B cell (primary cell): Measurements from ENCODE around the gene EFNA3. TPM values are rescaled to one million over a fixed set of nuclear protein-coding genes. Genes with fewer than 3 reads are reported as not detected.

Source experiments
- ATAC-seq: fragments of 200-7000 bp; cut with Tn5 transposase; one replicate; pipeline ENCODE4 v1.10.0; 2021; ENCODE audit warnings: low read depth, mild to moderate bottlenecking, moderate number of reproducible peaks, moderate library complexity
- CTCF ChIA-PET: fragments of 350-600 bp; sonication (Branson Sonifier 250); formaldehyde crosslinking; loops from one replicate; lab custom pipeline; 2021; ENCODE audit warnings: antibody characterized with exemption, inconsistent platforms; lab: Charles Lee
- POLR2A ChIA-PET: fragments of 350-600 bp; sonication (Branson Sonifier 250); formaldehyde crosslinking; loops from one replicate; lab custom pipeline; 2021; ENCODE audit warnings: antibody characterized with exemption; lab: Charles Lee
- DNase-seq: peaks from one replicate; pipeline ENCODE4 v3.0.0; 2013
- H2AFZ ChIP-seq: 2 replicates; pipeline ENCODE4 v1.6.1; 2012; ENCODE audit warnings: mild to moderate bottlenecking, low read depth, low read length; ENCODE audit not compliant: insufficient read depth, poor library complexity, severe bottlenecking
- H3K27ac ChIP-seq, 2 donors: 1 replicate in 1 of 2; 2 replicates in 1 of 2; pipeline ENCODE4 v1.5.1; 2012 to 2013; ENCODE audit warnings: low read length in 2 of 2, mild to moderate bottlenecking in 2 of 2, moderate library complexity in 1 of 2
- H3K27me3 ChIP-seq, 4 experiments: fragments of 200-600 bp in 1 of 4; sonication (generic) in 1 of 4; replicated peaks in 1 of 4; 1 replicate in 2 of 4; 2 replicates in 2 of 4; pipeline versions ENCODE4 v1.6.1 to v1.7.0; 2013 to 2016; ENCODE audit warnings: low read length in 3 of 4, mild to moderate bottlenecking in 2 of 4, mixed read lengths in 1 of 4, moderate library complexity in 1 of 4; ENCODE audit not compliant: insufficient read depth in 4 of 4, control insufficient read depth in 3 of 4; ENCODE audit errors: control extremely low read depth in 1 of 4
- H3K36me3 ChIP-seq, 2 experiments: replicated peaks in 1 of 2; 1 replicate in 1 of 2; 2 replicates in 1 of 2; pipeline versions ENCODE4 v1.6.1 to v1.7.1; 2013; ENCODE audit warnings: low read length in 1 of 2; ENCODE audit not compliant: insufficient read depth in 2 of 2, control insufficient read depth in 1 of 2; ENCODE audit errors: control extremely low read depth in 1 of 2, extremely low read depth in 1 of 2
- H3K4me1 ChIP-seq, 2 donors: fragments of 200-600 bp in 1 of 2; sonication (generic) in 1 of 2; 1 replicate in 1 of 2; 2 replicates in 1 of 2; pipeline versions ENCODE4 v1.5.1 to v1.6.1; 2013 to 2017; ENCODE audit warnings: low read length in 2 of 2; ENCODE audit not compliant: control insufficient read depth in 2 of 2, insufficient read depth in 2 of 2
- H3K4me2 ChIP-seq: replicated peaks from 2 replicates; pipeline ENCODE3; 2012; ENCODE audit warnings: mild to moderate bottlenecking, low read depth, low read length; ENCODE audit not compliant: poor library complexity, severe bottlenecking
- H3K4me3 ChIP-seq, 5 experiments: fragments of 200-600 bp in 1 of 5; sonication (generic) in 1 of 5; 1 replicate in 3 of 5; 2 replicates in 2 of 5; pipeline versions ENCODE4 v1.5.1 to v1.7.0; 2011 to 2016; ENCODE audit warnings: low read length in 4 of 5, mild to moderate bottlenecking in 4 of 5, low read depth in 2 of 5, control low read depth in 1 of 5, moderate library complexity in 1 of 5; ENCODE audit not compliant: insufficient read depth in 1 of 5; ENCODE audit errors: control extremely low read depth in 1 of 5, extremely low read depth in 1 of 5
- H3K79me2 ChIP-seq: fragments of 200-600 bp; sonication (generic); one replicate; pipeline ENCODE4 v1.6.0; 2016; ENCODE audit warnings: low read length; ENCODE audit not compliant: control insufficient read depth, insufficient read depth
- H3K9ac ChIP-seq: fragments of 200-600 bp; sonication (generic); 2 replicates; pipeline ENCODE4 v1.6.1; 2017; ENCODE audit warnings: mild to moderate bottlenecking, low read length, moderate library complexity
- H3K9me3 ChIP-seq, 3 donors: one replicate each; pipeline versions ENCODE4 v1.6.1 to v1.7.1; 2013; ENCODE audit warnings: low read length in 2 of 3; ENCODE audit not compliant: control insufficient read depth in 2 of 3, insufficient read depth in 1 of 3; ENCODE audit errors: control extremely low read depth in 1 of 3
- H4K20me1 ChIP-seq: 2 replicates; pipeline ENCODE4 v1.6.0; 2012; ENCODE audit warnings: mild to moderate bottlenecking, low read length; ENCODE audit not compliant: insufficient read depth, control insufficient read depth, poor library complexity, severe bottlenecking
- H3K27ac Mint-ChIP-seq: one replicate; pipeline ENCODE4 v1.8.0; 2021; ENCODE audit warnings: mixed read lengths
- H3K27me3 Mint-ChIP-seq: one replicate; pipeline ENCODE4 v1.8.0; 2021; ENCODE audit warnings: mixed read lengths
- H3K4me1 Mint-ChIP-seq: one replicate; pipeline ENCODE4 v1.8.0; 2021; ENCODE audit warnings: mixed read lengths
- H3K4me3 Mint-ChIP-seq: one replicate; pipeline ENCODE4 v1.8.0; 2021; ENCODE audit warnings: mixed read lengths
- H3K9me3 Mint-ChIP-seq: one replicate; pipeline ENCODE4 v1.8.0; 2022; ENCODE audit warnings: mixed read lengths; ENCODE audit not compliant: insufficient read depth
- EZH2 ChIP-seq: IDR thresholded peaks from 2 replicates; pipeline ENCODE4 v1.6.1; 2012; ENCODE audit warnings: borderline replicate concordance, low read depth, mild to moderate bottlenecking, moderate library complexity, low read length; ENCODE audit not compliant: insufficient read depth, poor library complexity, severe bottlenecking
- WGBS: methylation state at CpG from one replicate; pipeline ENCODE4 v1.1.5; 2013; ENCODE audit warnings: missing lambda C conversion rate; ENCODE audit not compliant: insufficient coverage; 5-methylcytosine and 5-hydroxymethylcytosine counted together
- intact Hi-C: fragments of 100-400 bp; cut with micrococcal nuclease; formaldehyde crosslinking; loops from one replicate; pipeline ENCODE4 v1.10.0; 2022
- polyA plus RNA-seq: library from polyadenylated mRNA; depleted of rRNA; stranded (reverse); fragments of >200 nt; gene quantifications from 2 replicates; pipeline ENCODE4 v1.2.3, GENCODE V29; 2012
- total RNA-seq, 2 donors: library from RNA; stranded (reverse); fragments of 120-200 nt in 1 of 2; gene quantifications; 1 replicate in 1 of 2; 2 replicates in 1 of 2; pipeline versions ENCODE4 v1.2.3 to v1.2.4, GENCODE V29; 2013 to 2022
- TF ChIP-seq, protein P1 (sequence below): fragments of 200-600 bp; IDR thresholded peaks from one replicate; pipeline ENCODE4 v1.8.0; 2022; ENCODE audit warnings: antibody characterized with exemption, mild to moderate bottlenecking

Gene EFNA3
- total and polyA plus RNA-seq, 2 donors (not counting 1 experiment from before 2014, with no cell fraction given): 1.6 to 3.2 TPM

DNA sequence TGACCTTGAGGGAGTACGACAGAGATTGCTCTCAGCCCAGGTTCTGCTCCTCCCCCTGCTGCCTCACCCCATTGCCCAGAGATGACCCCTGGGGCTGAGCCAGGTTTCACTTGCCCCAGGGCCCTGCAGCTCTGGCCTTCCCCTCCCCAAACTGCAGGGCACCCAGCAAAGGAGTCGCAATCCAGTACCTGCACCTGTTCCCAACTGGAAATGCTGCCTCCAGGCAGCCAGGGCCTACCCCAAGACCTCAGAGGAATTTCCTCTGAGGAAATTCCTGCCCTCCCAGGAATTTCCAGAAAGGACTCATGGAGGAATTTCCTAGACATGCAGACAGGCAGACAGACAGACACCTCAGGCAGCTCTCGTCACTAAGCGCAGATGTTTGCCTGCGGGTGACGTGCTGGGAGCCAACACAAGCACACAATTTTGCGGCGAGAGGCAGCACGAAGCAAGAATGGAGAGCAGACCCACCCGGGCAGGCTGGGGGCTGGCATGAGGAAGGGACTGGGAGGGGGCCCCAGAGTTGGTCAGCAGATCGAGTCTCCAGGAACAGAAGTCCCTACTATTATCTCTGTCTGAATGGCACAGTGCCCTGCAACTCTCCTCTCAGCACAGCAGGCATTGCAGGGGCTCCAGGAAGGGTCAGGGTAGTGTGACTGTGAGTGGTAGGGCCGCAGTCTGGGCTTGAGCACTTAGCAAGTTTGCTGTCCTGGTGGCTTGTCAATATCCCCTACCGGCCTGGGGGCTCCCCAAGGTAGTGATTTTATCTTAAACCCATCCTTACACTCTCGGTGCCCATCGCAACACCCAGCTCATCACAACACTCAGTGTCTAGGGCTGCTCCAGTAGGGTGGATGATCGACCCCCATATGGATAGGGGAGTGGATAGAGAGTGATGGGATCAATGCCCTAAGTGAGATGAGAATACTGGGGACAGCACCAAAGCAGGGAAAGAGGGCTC lies 46.1 kb downstream of the EFNA3 start:
- H3K27me3 ChIP-seq: peaks cover 0 to 49% (median 24%) of the 10 kb centered on the region in 4 experiments
- H3K79me2 ChIP-seq: no peaks in the 10 kb centered on the region
- intact Hi-C loops: loop anchor here (5.0 kb wide), 2 partner anchors 32 to 43 kb away; no protein-coding TSS in a partner anchor
- CTCF ChIA-PET: interaction anchor here (1.5 to 2.3 kb wide), 2 partner anchors 33 to 42 kb away, joined by 5 to 10 read pairs; no protein-coding TSS in a partner anchor
- no peak overlapping the region for H3K9ac ChIP-seq
- TF ChIP-seq EZH2: no peak
- TF ChIP-seq, protein P1, sequence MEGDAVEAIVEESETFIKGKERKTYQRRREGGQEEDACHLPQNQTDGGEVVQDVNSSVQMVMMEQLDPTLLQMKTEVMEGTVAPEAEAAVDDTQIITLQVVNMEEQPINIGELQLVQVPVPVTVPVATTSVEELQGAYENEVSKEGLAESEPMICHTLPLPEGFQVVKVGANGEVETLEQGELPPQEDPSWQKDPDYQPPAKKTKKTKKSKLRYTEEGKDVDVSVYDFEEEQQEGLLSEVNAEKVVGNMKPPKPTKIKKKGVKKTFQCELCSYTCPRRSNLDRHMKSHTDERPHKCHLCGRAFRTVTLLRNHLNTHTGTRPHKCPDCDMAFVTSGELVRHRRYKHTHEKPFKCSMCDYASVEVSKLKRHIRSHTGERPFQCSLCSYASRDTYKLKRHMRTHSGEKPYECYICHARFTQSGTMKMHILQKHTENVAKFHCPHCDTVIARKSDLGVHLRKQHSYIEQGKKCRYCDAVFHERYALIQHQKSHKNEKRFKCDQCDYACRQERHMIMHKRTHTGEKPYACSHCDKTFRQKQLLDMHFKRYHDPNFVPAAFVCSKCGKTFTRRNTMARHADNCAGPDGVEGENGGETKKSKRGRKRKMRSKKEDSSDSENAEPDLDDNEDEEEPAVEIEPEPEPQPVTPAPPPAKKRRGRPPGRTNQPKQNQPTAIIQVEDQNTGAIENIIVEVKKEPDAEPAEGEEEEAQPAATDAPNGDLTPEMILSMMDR: no peak
- ATAC-seq (no peak), DNase-seq (no peak)
- Mint-ChIP-seq H3K9me3 (no peaks in the 10 kb centered on the region), H3K4me3 (no peak overlapping the region), H3K27me3 (peaks cover 54% of the 10 kb centered on the region), H3K27ac (no peak overlapping the region), H3K4me1 (peaks cover 34% of the 10 kb centered on the region)
- no peak overlapping the region for H3K27ac ChIP-seq
- H3K4me3 ChIP-seq: no peak overlapping the region
- H2AFZ ChIP-seq: no peak overlapping the region
- POLR2A ChIA-PET: interaction anchor here (0.7 kb wide), 1 partner anchor 50 kb away, joined by 3 read pairs; no protein-coding TSS in a partner anchor
- H3K4me2 ChIP-seq: no peak overlapping the region
- no peaks in the 10 kb centered on the region for H3K36me3 ChIP-seq
- peaks cover 0 to 7% (median 0%) of the 10 kb centered on the region in 3 donors for H3K9me3 ChIP-seq
- WGBS: 90% methylated on average over 11 of the region's 16 CpGs
- peaks cover 8% of the 10 kb centered on the region for H4K20me1 ChIP-seq
- peaks cover 34% of the 10 kb centered on the region in 2 donors for H3K4me1 ChIP-seq
